ENCODE results near the gene MRFAP1L1.
A peak's percentile ranks its signal among the peaks of the same experiment; 100 is the strongest.

The MRFAP1L1 gene

GRCh38 chr4:6716958-6717655, 7.4 kb upstream of the MRFAP1L1 start:
- no peak for TF ChIP-seq SPI1 (IDR thresholded peaks at IDR 0.05; ENCODE audit: low read depth, low read length)
- TF ChIP-seq POU2F2 (IDR thresholded peaks at IDR 0.05; ENCODE audit: low read depth, low read length): no peak
- TF ChIP-seq POLR2A (IDR thresholded peaks at IDR 0.05; ENCODE audit: low read depth, low read length): no peak
- TF ChIP-seq POLR2AphosphoS5 (IDR thresholded peaks at IDR 0.05; ENCODE audit: low read depth, low read length): no peak
- TF ChIP-seq PAX5 (IDR thresholded peaks at IDR 0.05; ENCODE audit: insufficient read depth, low read length, severe bottlenecking): no peak
- no peak for TF ChIP-seq TAF1 (IDR thresholded peaks at IDR 0.05; ENCODE audit: low read depth, low read length)
- DNase-seq (ENCODE audit: insufficient read length, low spot score) (no peak), FAIRE-seq (no peak)

DNA sequence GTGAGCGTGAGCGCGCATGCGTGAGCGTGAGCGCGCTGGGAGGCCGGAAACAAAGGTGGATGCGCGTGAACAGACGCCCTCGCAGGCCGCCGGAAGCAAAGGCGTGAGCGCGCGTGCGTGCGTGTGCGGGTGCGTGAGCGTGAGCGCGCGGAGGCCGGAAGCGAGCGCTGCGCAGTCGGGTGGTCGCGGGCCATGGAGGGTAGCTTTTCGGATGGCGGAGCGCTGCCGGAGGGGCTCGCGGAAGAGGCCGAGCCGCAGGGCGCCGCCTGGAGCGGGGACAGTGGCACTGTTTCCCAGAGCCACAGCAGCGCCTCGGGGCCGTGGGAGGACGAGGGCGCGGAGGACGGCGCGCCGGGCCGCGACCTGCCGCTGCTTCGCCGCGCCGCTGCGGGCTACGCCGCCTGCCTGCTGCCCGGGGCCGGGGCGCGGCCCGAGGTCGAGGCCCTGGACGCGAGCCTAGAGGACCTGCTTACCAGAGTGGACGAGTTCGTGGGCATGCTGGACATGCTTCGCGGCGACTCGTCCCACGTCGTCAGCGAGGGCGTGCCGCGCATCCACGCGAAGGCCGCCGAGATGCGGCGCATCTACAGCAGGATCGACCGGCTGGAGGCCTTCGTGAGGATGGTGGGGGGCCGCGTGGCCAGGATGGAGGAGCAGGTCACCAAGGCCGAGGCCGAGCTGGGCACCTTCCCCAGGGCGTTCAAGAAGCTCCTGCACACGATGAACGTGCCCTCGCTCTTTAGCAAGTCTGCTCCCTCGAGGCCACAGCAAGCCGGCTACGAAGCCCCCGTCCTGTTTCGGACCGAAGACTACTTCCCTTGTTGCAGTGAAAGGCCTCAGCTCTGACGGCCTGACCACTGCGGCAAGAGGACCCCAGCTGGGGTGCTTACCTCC, 6.6 kb upstream of the MRFAP1L1 start, which contains the start of gene BLOC1S4:
Gene BLOC1S4 (plus strand): TSS at position 157 of the 894 bp plus-strand sequence. CDS start 36 bp downstream, at position 193.
- TF ChIP-seq SPI1 (IDR thresholded peaks at IDR 0.05; ENCODE audit: low read depth, low read length): no peak
- 0 out of 2 replicates have a peak, but pooled peaks have one; percentile 47 for TF ChIP-seq POU2F2 (IDR thresholded peaks at IDR 0.05; ENCODE audit: low read depth, low read length)
- peak; percentile 79 for TF ChIP-seq TAF1 (IDR thresholded peaks at IDR 0.05; ENCODE audit: low read depth, low read length)
- peak; percentile 85 for TF ChIP-seq POLR2A (IDR thresholded peaks at IDR 0.05; ENCODE audit: low read depth, low read length)
- TF ChIP-seq POLR2AphosphoS5 (IDR thresholded peaks at IDR 0.05; ENCODE audit: low read depth, low read length): peak; percentile 85
- TF ChIP-seq PAX5 (IDR thresholded peaks at IDR 0.05; ENCODE audit: insufficient read depth, low read length, severe bottlenecking): no peak
- peak; percentile 90 for DNase-seq (ENCODE audit: insufficient read length, low spot score)
- peak; percentile 100 for FAIRE-seq

- DNase-seq (ENCODE audit: insufficient read length, low spot score) (no peak), FAIRE-seq (no peak)
- no peak for TF ChIP-seq POLR2AphosphoS5 (IDR thresholded peaks at IDR 0.05; ENCODE audit: low read depth, low read length)
- TF ChIP-seq TAF1 (IDR thresholded peaks at IDR 0.05; ENCODE audit: low read depth, low read length): no peak
- no peak for TF ChIP-seq POLR2A (IDR thresholded peaks at IDR 0.05; ENCODE audit: low read depth, low read length)
- TF ChIP-seq POU2F2 (IDR thresholded peaks at IDR 0.05; ENCODE audit: low read depth, low read length): no peak
- TF ChIP-seq SPI1 (IDR thresholded peaks at IDR 0.05; ENCODE audit: low read depth, low read length): no peak
- TF ChIP-seq PAX5 (IDR thresholded peaks at IDR 0.05; ENCODE audit: insufficient read depth, low read length, severe bottlenecking): no peak
Observed at GRCh38 chr4:6715704-6716017, 6.0 kb upstream of the MRFAP1L1 start.

- no peak for FAIRE-seq
- no peak for DNase-seq (ENCODE audit: insufficient read length, low spot score)
- TF ChIP-seq POU2F2 (IDR thresholded peaks at IDR 0.05; ENCODE audit: low read depth, low read length) (no peak), POLR2AphosphoS5 (IDR thresholded peaks at IDR 0.05; ENCODE audit: low read depth, low read length) (no peak), SPI1 (IDR thresholded peaks at IDR 0.05; ENCODE audit: low read depth, low read length) (no peak), PAX5 (IDR thresholded peaks at IDR 0.05; ENCODE audit: insufficient read depth, low read length, severe bottlenecking) (no peak), TAF1 (IDR thresholded peaks at IDR 0.05; ENCODE audit: low read depth, low read length) (no peak), POLR2A (IDR thresholded peaks at IDR 0.05; ENCODE audit: low read depth, low read length) (no peak)
Observed at GRCh38 chr4:6714954-6715353, 5.3 kb upstream of the MRFAP1L1 start.

DNA sequence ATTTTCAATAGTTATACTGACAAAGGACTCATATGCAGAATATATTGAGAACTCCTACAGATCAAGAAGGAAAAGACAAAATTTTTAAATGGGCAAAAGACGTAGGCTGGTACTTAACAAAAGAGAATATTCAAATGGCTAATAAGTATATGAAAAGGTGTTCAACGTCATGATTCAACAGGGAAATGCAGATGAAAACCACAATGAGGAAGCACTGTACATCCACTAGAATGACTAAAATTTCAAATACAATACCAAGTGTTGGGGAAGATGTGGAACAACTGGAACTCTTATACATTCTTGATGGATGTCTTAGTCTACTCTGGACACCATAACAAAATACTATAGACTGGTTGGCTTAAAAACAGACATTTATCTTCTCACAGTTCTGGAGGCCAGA, 1.3 kb upstream of the MRFAP1L1 start:
- no peak for DNase-seq (ENCODE audit: insufficient read length, low spot score)
- TF ChIP-seq SPI1 (IDR thresholded peaks at IDR 0.05; ENCODE audit: low read depth, low read length): no peak
- TF ChIP-seq POLR2AphosphoS5 (IDR thresholded peaks at IDR 0.05; ENCODE audit: low read depth, low read length): no peak
- no peak for TF ChIP-seq TAF1 (IDR thresholded peaks at IDR 0.05; ENCODE audit: low read depth, low read length)
- TF ChIP-seq POU2F2 (IDR thresholded peaks at IDR 0.05; ENCODE audit: low read depth, low read length): no peak
- no peak for TF ChIP-seq POLR2A (IDR thresholded peaks at IDR 0.05; ENCODE audit: low read depth, low read length)
- TF ChIP-seq PAX5 (IDR thresholded peaks at IDR 0.05; ENCODE audit: insufficient read depth, low read length, severe bottlenecking): no peak
- FAIRE-seq: no peak

- peak; percentile 13 for FAIRE-seq
Observed at GRCh38 chr4:6710282-6710681, 617 bp upstream of the MRFAP1L1 start.

DNA sequence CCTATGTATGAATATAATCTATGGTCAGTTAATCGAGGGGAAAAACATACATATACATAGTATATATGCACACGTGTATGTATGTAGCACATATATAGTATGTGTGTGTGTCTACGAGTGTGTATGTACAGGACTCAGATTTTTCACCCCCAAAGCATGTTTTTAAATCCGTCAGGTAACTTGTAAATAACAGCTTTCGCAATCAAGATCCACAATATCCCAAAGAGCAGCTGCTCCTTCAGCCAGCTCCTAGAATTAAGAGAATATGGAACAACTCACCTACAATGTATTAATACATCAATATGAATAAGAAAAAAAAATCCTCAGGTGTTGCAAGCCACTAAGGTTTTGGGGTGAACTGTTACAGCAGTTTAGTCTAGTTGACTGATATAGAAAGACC, 3.5 kb downstream of the MRFAP1L1 start:
- no peak for FAIRE-seq
- DNase-seq (ENCODE audit: insufficient read length, low spot score): no peak
- TF ChIP-seq POU2F2 (IDR thresholded peaks at IDR 0.05; ENCODE audit: low read depth, low read length) (no peak), POLR2AphosphoS5 (IDR thresholded peaks at IDR 0.05; ENCODE audit: low read depth, low read length) (no peak), PAX5 (IDR thresholded peaks at IDR 0.05; ENCODE audit: insufficient read depth, low read length, severe bottlenecking) (no peak), SPI1 (IDR thresholded peaks at IDR 0.05; ENCODE audit: low read depth, low read length) (no peak), POLR2A (IDR thresholded peaks at IDR 0.05; ENCODE audit: low read depth, low read length) (no peak), TAF1 (IDR thresholded peaks at IDR 0.05; ENCODE audit: low read depth, low read length) (no peak)

More at GRCh38 chr4:6710282-6710681, 617 bp upstream of the MRFAP1L1 start:
- no peak for TF ChIP-seq SPI1 (IDR thresholded peaks at IDR 0.05; ENCODE audit: low read depth, low read length)
- TF ChIP-seq POLR2A (IDR thresholded peaks at IDR 0.05; ENCODE audit: low read depth, low read length): no peak
- no peak for TF ChIP-seq POU2F2 (IDR thresholded peaks at IDR 0.05; ENCODE audit: low read depth, low read length)
- no peak for TF ChIP-seq POLR2AphosphoS5 (IDR thresholded peaks at IDR 0.05; ENCODE audit: low read depth, low read length)
- no peak for TF ChIP-seq TAF1 (IDR thresholded peaks at IDR 0.05; ENCODE audit: low read depth, low read length)
- TF ChIP-seq PAX5 (IDR thresholded peaks at IDR 0.05; ENCODE audit: insufficient read depth, low read length, severe bottlenecking): no peak
- no peak for DNase-seq (ENCODE audit: insufficient read length, low spot score)

GRCh38 chr4:6705646-6706045, 4.0 kb downstream of the MRFAP1L1 start:
- DNase-seq (ENCODE audit: insufficient read length, low spot score) (no peak), FAIRE-seq (no peak)
- TF ChIP-seq SPI1 (IDR thresholded peaks at IDR 0.05; ENCODE audit: low read depth, low read length): no peak
- TF ChIP-seq PAX5 (IDR thresholded peaks at IDR 0.05; ENCODE audit: insufficient read depth, low read length, severe bottlenecking): no peak
- no peak for TF ChIP-seq POU2F2 (IDR thresholded peaks at IDR 0.05; ENCODE audit: low read depth, low read length)
- no peak for TF ChIP-seq POLR2AphosphoS5 (IDR thresholded peaks at IDR 0.05; ENCODE audit: low read depth, low read length)

DNA sequence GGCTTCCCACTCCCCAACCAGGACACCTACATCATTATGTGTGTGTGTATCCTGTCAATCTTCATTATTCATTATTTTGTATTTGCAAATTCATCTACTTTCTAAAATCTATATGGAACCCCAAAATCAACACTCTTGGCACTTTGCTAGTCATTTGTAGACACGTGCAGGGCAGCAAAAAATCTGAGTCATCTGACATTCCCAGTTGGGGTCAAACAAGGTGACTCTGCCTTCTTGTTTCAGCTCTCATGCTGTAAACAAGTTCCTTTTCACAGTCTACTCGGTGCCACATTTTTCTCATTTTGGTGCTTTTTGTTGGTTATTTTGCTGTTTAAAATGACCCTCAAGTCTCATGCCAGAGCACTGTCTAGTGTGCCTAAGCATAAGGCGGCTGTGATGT, 5.9 kb downstream of the MRFAP1L1 start:
- DNase-seq (ENCODE audit: insufficient read length, low spot score) (no peak), FAIRE-seq (no peak)
- TF ChIP-seq PAX5 (IDR thresholded peaks at IDR 0.05; ENCODE audit: insufficient read depth, low read length, severe bottlenecking) (no peak), SPI1 (IDR thresholded peaks at IDR 0.05; ENCODE audit: low read depth, low read length) (no peak), POU2F2 (IDR thresholded peaks at IDR 0.05; ENCODE audit: low read depth, low read length) (no peak), POLR2AphosphoS5 (IDR thresholded peaks at IDR 0.05; ENCODE audit: low read depth, low read length) (no peak), POLR2A (IDR thresholded peaks at IDR 0.05; ENCODE audit: low read depth, low read length) (no peak), TAF1 (IDR thresholded peaks at IDR 0.05; ENCODE audit: low read depth, low read length) (no peak)
